Testis (tissue), 2 donors: ENCODE results near the gene SHC1.

Source experiments
- POLR2A ChIP-seq: fragments of 450-650 bp; IDR thresholded peaks from one replicate; pipeline ENCODE4 v1.6.1; 2017; ENCODE audit warnings: antibody characterized with exemption, mild to moderate bottlenecking, moderate library complexity
- TF ChIP-seq, protein P1 (sequence below), 3 experiments: fragments of 450-650 bp in 2 of 3; fragments of 200-600 bp in 1 of 3; sonication (generic) in 1 of 3; IDR thresholded peaks; one replicate each; pipeline ENCODE4 v1.5.1; 2016 to 2019; ENCODE audit warnings: antibody characterized with exemption in 3 of 3, mild to moderate bottlenecking in 2 of 3, moderate library complexity in 1 of 3

DNA sequence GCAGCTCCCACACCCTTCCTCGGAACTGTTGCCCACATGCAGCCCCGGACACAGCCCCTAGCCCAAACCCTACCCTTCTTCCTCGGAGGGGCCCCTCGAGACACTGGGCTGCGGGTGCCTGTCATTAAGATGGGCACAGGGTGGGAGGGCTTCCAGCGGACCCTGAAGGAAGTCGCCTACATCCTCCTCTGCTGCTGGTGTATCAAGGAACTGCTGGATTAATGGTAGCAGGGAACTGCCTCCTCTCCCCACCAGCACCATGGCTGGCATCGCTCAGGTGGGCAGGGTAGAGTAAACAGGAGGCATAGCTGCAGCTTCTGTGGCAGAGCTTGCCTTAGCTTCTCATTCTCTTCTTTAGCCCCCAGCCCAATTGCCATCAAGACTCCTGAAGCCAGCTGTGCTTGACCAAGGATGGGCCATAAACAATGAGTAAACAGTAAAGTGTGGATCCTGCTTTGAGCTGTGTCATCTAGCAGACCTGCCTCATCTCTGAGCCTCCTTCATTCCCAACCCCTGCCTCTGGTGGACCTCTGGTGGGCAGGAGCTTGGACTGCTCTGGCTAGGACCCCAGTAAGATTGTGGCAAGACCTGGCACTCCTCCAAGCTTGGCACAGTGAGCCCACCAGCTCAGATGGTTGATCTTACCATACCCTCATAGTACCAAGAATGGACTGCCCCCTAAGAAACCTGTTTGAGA lies 23.2 kb upstream of the SHC1 start, which contains the start of gene LENEP:
- TF ChIP-seq, protein P1, sequence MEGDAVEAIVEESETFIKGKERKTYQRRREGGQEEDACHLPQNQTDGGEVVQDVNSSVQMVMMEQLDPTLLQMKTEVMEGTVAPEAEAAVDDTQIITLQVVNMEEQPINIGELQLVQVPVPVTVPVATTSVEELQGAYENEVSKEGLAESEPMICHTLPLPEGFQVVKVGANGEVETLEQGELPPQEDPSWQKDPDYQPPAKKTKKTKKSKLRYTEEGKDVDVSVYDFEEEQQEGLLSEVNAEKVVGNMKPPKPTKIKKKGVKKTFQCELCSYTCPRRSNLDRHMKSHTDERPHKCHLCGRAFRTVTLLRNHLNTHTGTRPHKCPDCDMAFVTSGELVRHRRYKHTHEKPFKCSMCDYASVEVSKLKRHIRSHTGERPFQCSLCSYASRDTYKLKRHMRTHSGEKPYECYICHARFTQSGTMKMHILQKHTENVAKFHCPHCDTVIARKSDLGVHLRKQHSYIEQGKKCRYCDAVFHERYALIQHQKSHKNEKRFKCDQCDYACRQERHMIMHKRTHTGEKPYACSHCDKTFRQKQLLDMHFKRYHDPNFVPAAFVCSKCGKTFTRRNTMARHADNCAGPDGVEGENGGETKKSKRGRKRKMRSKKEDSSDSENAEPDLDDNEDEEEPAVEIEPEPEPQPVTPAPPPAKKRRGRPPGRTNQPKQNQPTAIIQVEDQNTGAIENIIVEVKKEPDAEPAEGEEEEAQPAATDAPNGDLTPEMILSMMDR (IDR thresholded peaks at IDR 0.05): no peak
- no peak for TF ChIP-seq POLR2A
